ENCODE measurements around the gene METTL26. TPM values are rescaled to one million over a fixed set of nuclear protein-coding genes. Genes with fewer than 3 reads are reported as not detected.
A peak's percentile ranks its signal among the peaks of the same experiment; 100 is the strongest.

The METTL26 gene
- total and polyA plus RNA-seq, 2 of the 8 experiments (the other 6 are each of a cell fraction or from before 2014, with no cell fraction given) = 100 to 186 TPM

- H3K4ac ChIP-seq (replicated peaks; ENCODE audit: insufficient read length, low read depth, low read length) = peak overlapping the region; percentile 72
- no peak overlapping the region for H3K56ac ChIP-seq (replicated peaks; ENCODE audit: insufficient read length, low read depth, low read length)
- H3K4me3 ChIP-seq (ENCODE audit: extremely low read depth in 1 of 4, insufficient read depth in 2 of 4, low read depth in 3 of 4, low read length in 4 of 4) = no peak overlapping the region
- H2BK15ac ChIP-seq (ENCODE audit: low read length) = no peak overlapping the region
- peak overlapping the region; percentile 94; the same call in 1 of the 2 replicates for H2BK5ac ChIP-seq (ENCODE audit: low read depth, low read length)
- H3K14ac ChIP-seq (ENCODE audit: insufficient read length) = no peak overlapping the region
- no peak overlapping the region for H3K27ac ChIP-seq (ENCODE audit: low read depth, low read length)
- peak overlapping the region; percentile 26; the same call in 1 of the 2 replicates for H2AK5ac ChIP-seq (ENCODE audit: low read depth, low read length)
- no peak overlapping the region for H2BK20ac ChIP-seq (ENCODE audit: low read length)
- no peaks in the 10 kb centered on the region for H3K27me3 ChIP-seq (replicated peaks in 1 of 4; ENCODE audit: control insufficient read depth in 3 of 4, extremely low read depth in 1 of 4, insufficient read depth in 3 of 4, low read length in 3 of 4)
- DNase-seq (ENCODE audit: low read depth in 1 of 2, low spot score in 2 of 2) (no peak), FAIRE-seq (no peak)
- peak overlapping the region; percentile 60; the same call in 1 of the 2 replicates for H2BK12ac ChIP-seq (ENCODE audit: low read depth, low read length)
- no peaks in the 10 kb centered on the region for H3K79me2 ChIP-seq (ENCODE audit: control insufficient read depth in 1 of 2, insufficient read depth in 2 of 2, low read length in 2 of 2)
- H3K79me1 ChIP-seq (ENCODE audit: low read depth, low read length) = peaks cover 4% of the 10 kb centered on the region; the same call in 1 of the 2 replicates
- peaks cover 0 to 2% of the 10 kb centered on the region in 2 experiments for H4K20me1 ChIP-seq (replicated peaks in 1 of 2; ENCODE audit: control insufficient read depth in 1 of 2, insufficient read depth in 2 of 2, low read length in 2 of 2)
- H2AFZ ChIP-seq (ENCODE audit: low read length) = no peak overlapping the region
- H3K36me3 ChIP-seq (ENCODE audit: control insufficient read depth in 2 of 4, insufficient read depth in 4 of 4, low read length in 3 of 4) = peaks cover 0 to 16% (median 0%) of the 10 kb centered on the region in 4 experiments; a peak in 3 of 8 replicates
- no peak overlapping the region for H3K23ac ChIP-seq (ENCODE audit: insufficient read length)
- no peak overlapping the region for H3K18ac ChIP-seq (ENCODE audit: extremely low read depth, low read length)
- 94% methylated on average over 30 of the region's 33 CpGs; no CpG with 5 or more reads in 1 of the 2 experiments for WGBS, 2 experiments (ENCODE audit: extremely low coverage in 1 of 2, insufficient coverage in 1 of 2, insufficient read length in 1 of 2, insufficient replicate concordance in 2 of 2, low coverage in 1 of 2, low lambda C conversion rate in 2 of 2, missing lambda C conversion rate in 1 of 2)
- no peak overlapping the region; the same call in 1 of the 2 replicates for H4K8ac ChIP-seq (ENCODE audit: extremely low read depth, insufficient read depth, low read length)
- no peak overlapping the region for H2BK120ac ChIP-seq (replicated peaks; ENCODE audit: low read depth, low read length)
- H4K5ac ChIP-seq (ENCODE audit: insufficient read length, low read depth, low read length) = no peak overlapping the region
- no peak overlapping the region for H4K91ac ChIP-seq (replicated peaks; ENCODE audit: insufficient read length, low read length)
- H3K4me1 ChIP-seq (replicated peaks in 1 of 4; ENCODE audit: control insufficient read depth in 3 of 4, insufficient read depth in 4 of 4, low read length in 3 of 4) = peaks cover 0 to 25% (median 20%) of the 10 kb centered on the region in 4 experiments; a peak in 6 of 7 replicates
- CTCF ChIA-PET (ENCODE audit: partially characterized antibody) = interaction anchor here (1.0 to 2.1 kb wide), 9 partner anchors 10 to 115 kb away, joined by 3 to 7 read pairs (median 3); no protein-coding TSS in a partner anchor
- H3K9me3 ChIP-seq (ENCODE audit: insufficient read depth in 2 of 2, low read depth in 1 of 2, low read length in 1 of 2) = no peaks in the 10 kb centered on the region
- no peak overlapping the region for H3K4me2 ChIP-seq (ENCODE audit: insufficient read depth in 1 of 2, low read depth in 2 of 2, low read length in 2 of 2)
- POLR2A ChIA-PET (ENCODE audit: partially characterized antibody) = interaction anchor here (0.6 to 1.6 kb wide), 5 partner anchors 9 to 158 kb away, joined by 3 read pairs; partner anchors contain the start of gene RAB40C
- H3K9ac ChIP-seq (replicated peaks in 1 of 4; ENCODE audit: extremely low read depth in 1 of 4, low read depth in 3 of 4, low read length in 3 of 4) = no peak overlapping the region
- H3K23me2 ChIP-seq (ENCODE audit: low read depth, low read length) = peaks cover 2% of the 10 kb centered on the region; the same call in 1 of the 2 replicates
- TF ChIP-seq SRF (IDR thresholded peaks at IDR 0.05; ENCODE audit: low read depth, low read length) (no peak), RBBP5 (IDR thresholded peaks at IDR 0.05; ENCODE audit: borderline replicate concordance, low read depth, low read length) (no peak), CTBP2 (IDR thresholded peaks at IDR 0.05; ENCODE audit: borderline replicate concordance, insufficient read depth, insufficient read length, low read length) (no peak), GABPA (IDR thresholded peaks at IDR 0.05; ENCODE audit: borderline replicate concordance, insufficient read depth, low read length) (no peak), MAFK (IDR thresholded peaks at IDR 0.05; ENCODE audit: low read depth, low read length) (no peak), YY1 (IDR thresholded peaks at IDR 0.05; ENCODE audit: low read depth, low read length) (no peak), PHF8 (conservative IDR thresholded peaks at IDR 0.05; ENCODE audit: low read depth, low read length) (no peak), SIRT6 (IDR thresholded peaks at IDR 0.05; ENCODE audit: low read length) (no peak)
- TF ChIP-seq, protein P1, sequence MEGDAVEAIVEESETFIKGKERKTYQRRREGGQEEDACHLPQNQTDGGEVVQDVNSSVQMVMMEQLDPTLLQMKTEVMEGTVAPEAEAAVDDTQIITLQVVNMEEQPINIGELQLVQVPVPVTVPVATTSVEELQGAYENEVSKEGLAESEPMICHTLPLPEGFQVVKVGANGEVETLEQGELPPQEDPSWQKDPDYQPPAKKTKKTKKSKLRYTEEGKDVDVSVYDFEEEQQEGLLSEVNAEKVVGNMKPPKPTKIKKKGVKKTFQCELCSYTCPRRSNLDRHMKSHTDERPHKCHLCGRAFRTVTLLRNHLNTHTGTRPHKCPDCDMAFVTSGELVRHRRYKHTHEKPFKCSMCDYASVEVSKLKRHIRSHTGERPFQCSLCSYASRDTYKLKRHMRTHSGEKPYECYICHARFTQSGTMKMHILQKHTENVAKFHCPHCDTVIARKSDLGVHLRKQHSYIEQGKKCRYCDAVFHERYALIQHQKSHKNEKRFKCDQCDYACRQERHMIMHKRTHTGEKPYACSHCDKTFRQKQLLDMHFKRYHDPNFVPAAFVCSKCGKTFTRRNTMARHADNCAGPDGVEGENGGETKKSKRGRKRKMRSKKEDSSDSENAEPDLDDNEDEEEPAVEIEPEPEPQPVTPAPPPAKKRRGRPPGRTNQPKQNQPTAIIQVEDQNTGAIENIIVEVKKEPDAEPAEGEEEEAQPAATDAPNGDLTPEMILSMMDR (IDR thresholded peaks at IDR 0.05; ENCODE audit: control extremely low read depth in 1 of 3, insufficient read depth in 1 of 3, low read depth in 1 of 3, low read length in 3 of 3) = no peak
Observed at GRCh38 chr16:628321-629061, 7.6 kb downstream of the METTL26 start.

All from H1 (cell line).